Esophagus mucosa (tissue), 1 donor: Measurements from ENCODE around the gene SLC25A23. TPM values are rescaled to one million over a fixed set of nuclear protein-coding genes. Genes with fewer than 3 reads are reported as not detected.

ENCODE experiments used
- ATAC-seq: fragments of 200-7000 bp; cut with Tn5 transposase; one replicate; pipeline ENCODE4 v1.9.1; 2020
- total RNA-seq: library from RNA; stranded (reverse); gene quantifications from one replicate; pipeline ENCODE4 v1.2.4, GENCODE V29; 2023
- donor health status: DM: yes; HTN: yes; CAD: no.

The SLC25A23 gene
- total RNA-seq, 1 donor from 2014 or later = 31.1 TPM

GRCh38 chr19:6400062-6400944, 59.3 kb downstream of the SLC25A23 start:
- ATAC-seq = peak; percentile 35

- ATAC-seq = no peak
These were observed 63.3 kb downstream of the SLC25A23 start for GRCh38 chr19:6396305-6396704.

GRCh38 chr19:6394831-6395230, 64.8 kb downstream of the SLC25A23 start:
- ATAC-seq = no peak

- no peak for ATAC-seq
These were observed 65.6 kb downstream of the SLC25A23 start for GRCh38 chr19:6393983-6394412.

GRCh38 chr19:6393074-6393982, 66.3 kb downstream of the SLC25A23 start, which contains the start of gene GTF2F1:
TSS of gene GTF2F1 (minus strand) at chr19:6393164. CDS start at chr19:6392995, 169 bp downstream.
- ATAC-seq = peak; percentile 89

GRCh38 chr19:6392221-6393073, 67.1 kb downstream of the SLC25A23 start:
- ATAC-seq = peak; percentile 2

Other genes starting within 250 kb of the SLC25A23 start
- gene MLLT1, start 179.8 kb downstream of the SLC25A23 start, total RNA-seq = 27.5 TPM
- gene ACER1, start 126.2 kb downstream of the SLC25A23 start, total RNA-seq = 1.8 TPM
- gene CLPP, start 98.3 kb downstream of the SLC25A23 start, total RNA-seq = 65.4 TPM
- gene ALKBH7, start 87.0 kb downstream of the SLC25A23 start, total RNA-seq = 74.8 TPM
- 1.5 TPM for gene PSPN, start 83.9 kb downstream of the SLC25A23 start, total RNA-seq
- 32.6 TPM for gene GTF2F1, start 66.6 kb downstream of the SLC25A23 start, total RNA-seq
- 148 TPM for gene KHSRP, start 35.0 kb downstream of the SLC25A23 start, total RNA-seq
- gene SLC25A41, start 26.0 kb downstream of the SLC25A23 start, total RNA-seq = 0.36 TPM
- gene CRB3, start 4.5 kb upstream of the SLC25A23 start, total RNA-seq = 37.3 TPM
- 1.3 TPM for gene DENND1C, start 22.0 kb upstream of the SLC25A23 start, total RNA-seq
- gene TUBB4A, start 42.5 kb upstream of the SLC25A23 start, total RNA-seq = 0.12 TPM
- gene TNFSF9, start 71.2 kb upstream of the SLC25A23 start, total RNA-seq = 4.7 TPM
- gene CD70, start 131.4 kb upstream of the SLC25A23 start, total RNA-seq = not detected
- gene TNFSF14, start 210.4 kb upstream of the SLC25A23 start, total RNA-seq = 0.28 TPM